Astrocyte (in vitro differentiated cells and primary cell): ENCODE results near the gene HSD17B14. TPM values are rescaled to one million over a fixed set of nuclear protein-coding genes. Genes with fewer than 3 reads are reported as not detected.

Experiments used
- DNase-seq: peaks from one replicate; pipeline ENCODE4 v3.0.0-alpha.2; 2010; ENCODE audit warnings: low read depth
- FAIRE-seq: peaks from 2 replicates; lab custom pipeline; 2011; peaks lifted over from hg19 to GRCh38; lab: Jason Lieb, UNC
- H2AFZ ChIP-seq: 2 replicates; pipeline ENCODE4 v1.6.0; 2012; ENCODE audit warnings: low read depth, low read length, inconsistent platforms
- H3K27ac ChIP-seq: 2 replicates; pipeline ENCODE4 v1.5.1; 2011; ENCODE audit warnings: low read depth, low read length, inconsistent platforms
- H3K27me3 ChIP-seq: 2 replicates; pipeline ENCODE4 v1.6.0; 2011; ENCODE audit warnings: low read length, inconsistent platforms; ENCODE audit not compliant: insufficient read depth
- H3K36me3 ChIP-seq: 2 replicates; pipeline ENCODE4 v1.5.1; 2011; ENCODE audit warnings: low read length, inconsistent platforms; ENCODE audit not compliant: insufficient read depth
- H3K4me1 ChIP-seq: 2 replicates; pipeline ENCODE4 v1.5.1; 2011; ENCODE audit warnings: low read length, inconsistent platforms; ENCODE audit not compliant: insufficient read depth
- H3K4me2 ChIP-seq: 2 replicates; pipeline ENCODE4 v1.6.0; 2012; ENCODE audit warnings: low read length, inconsistent platforms
- H3K4me3 ChIP-seq: 2 replicates; pipeline ENCODE4 v1.5.1; 2011; ENCODE audit warnings: low read depth, mild to moderate bottlenecking, low read length, inconsistent platforms; ENCODE audit not compliant: insufficient read depth
- H3K79me2 ChIP-seq: 2 replicates; pipeline ENCODE4 v1.6.0; 2012; ENCODE audit warnings: mild to moderate bottlenecking, low read length, inconsistent platforms; ENCODE audit not compliant: insufficient read depth
- H3K9ac ChIP-seq: 2 replicates; pipeline ENCODE4 v1.6.0; 2012; ENCODE audit warnings: mild to moderate bottlenecking, low read length, inconsistent platforms
- H3K9me3 ChIP-seq: 2 replicates; pipeline ENCODE4 v1.5.1; 2012; ENCODE audit warnings: low read depth, mild to moderate bottlenecking, low read length, inconsistent platforms; ENCODE audit not compliant: insufficient read depth
- H4K20me1 ChIP-seq: 2 replicates; pipeline ENCODE4 v1.6.0; 2012; ENCODE audit warnings: low read length, inconsistent platforms; ENCODE audit not compliant: insufficient read depth
- H3K27ac Mint-ChIP-seq: one replicate; pipeline ENCODE4 v1.8.0; 2021; ENCODE audit warnings: mild to moderate bottlenecking, mixed read lengths; ENCODE audit not compliant: unreplicated experiment
- H3K27me3 Mint-ChIP-seq: one replicate; pipeline ENCODE4 v1.8.0; 2021; ENCODE audit warnings: low read depth, mixed read lengths; ENCODE audit not compliant: unreplicated experiment
- H3K36me3 Mint-ChIP-seq: one replicate; pipeline ENCODE4 v1.8.0; 2021; ENCODE audit warnings: low read depth, mixed read lengths; ENCODE audit not compliant: unreplicated experiment
- H3K4me1 Mint-ChIP-seq: one replicate; pipeline ENCODE4 v1.8.0; 2021; ENCODE audit warnings: low read depth, mixed read lengths; ENCODE audit not compliant: unreplicated experiment
- H3K4me3 Mint-ChIP-seq: one replicate; pipeline ENCODE4 v1.8.0; 2021; ENCODE audit warnings: mild to moderate bottlenecking, moderate library complexity, mixed read lengths; ENCODE audit not compliant: unreplicated experiment
- H3K9me3 Mint-ChIP-seq: one replicate; pipeline ENCODE4 v1.8.0; 2021; ENCODE audit warnings: mild to moderate bottlenecking, mixed read lengths; ENCODE audit not compliant: unreplicated experiment
- EZH2 ChIP-seq: IDR thresholded peaks from 2 replicates; pipeline ENCODE4 v1.6.1; 2012; ENCODE audit warnings: mild to moderate bottlenecking, low read length, inconsistent platforms; ENCODE audit not compliant: insufficient read depth
- total RNA-seq: library from RNA; stranded (reverse); gene quantifications from 2 replicates; pipeline ENCODE4 v1.2.1, GENCODE V29; 2021
- TF ChIP-seq, protein P1 (sequence below): IDR thresholded peaks from 2 replicates; pipeline ENCODE4 v1.5.1; 2011; ENCODE audit warnings: low read depth, mild to moderate bottlenecking, inconsistent platforms, low read length, moderate library complexity; ENCODE audit not compliant: insufficient read depth

Gene HSD17B14
- total RNA-seq, 1 donor from 2014 or later = 9.7 TPM

DNA sequence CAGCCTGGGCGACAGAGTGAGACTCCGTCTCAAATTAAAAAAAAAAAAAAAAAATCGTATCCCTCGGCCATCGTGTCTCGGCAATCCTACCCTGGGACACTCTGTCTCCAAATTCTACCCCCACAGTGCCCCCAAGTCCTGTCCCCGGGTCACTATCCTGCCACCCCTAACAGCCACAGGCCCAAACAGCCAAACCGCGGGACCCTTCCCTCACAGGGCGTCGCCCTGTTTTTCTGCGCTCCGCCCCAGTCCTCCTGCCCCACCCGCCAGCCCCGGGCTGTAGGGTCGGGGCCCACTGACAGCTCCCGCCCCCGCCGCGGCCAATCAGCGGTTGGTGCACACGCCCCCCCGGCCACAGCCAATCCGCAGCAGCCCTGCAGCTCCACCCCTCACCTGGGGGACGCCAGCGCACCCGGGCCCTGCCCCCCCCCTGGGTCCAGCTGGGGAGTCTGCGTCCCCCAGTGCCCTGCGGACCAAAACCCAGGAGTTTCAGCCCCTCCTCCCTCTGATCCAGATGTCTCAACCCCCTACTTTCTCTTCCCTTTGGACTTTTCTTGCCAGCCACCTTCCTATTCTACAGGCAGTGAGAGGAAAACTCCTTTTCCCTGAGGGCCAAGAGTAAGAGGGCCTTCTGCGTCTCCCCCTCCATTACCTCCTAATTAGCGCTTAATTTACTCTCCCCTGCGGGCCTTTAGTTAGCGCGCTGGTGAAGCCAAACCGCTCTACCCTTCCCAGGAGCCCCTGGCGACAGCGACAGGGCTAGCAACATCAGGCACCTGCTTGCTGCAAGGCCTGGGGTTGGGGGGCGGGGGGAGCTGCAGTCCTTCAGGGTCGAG is 24.0 kb downstream of the HSD17B14 start:
- no peaks in the 10 kb centered on the region for H3K27me3 Mint-ChIP-seq

DNA sequence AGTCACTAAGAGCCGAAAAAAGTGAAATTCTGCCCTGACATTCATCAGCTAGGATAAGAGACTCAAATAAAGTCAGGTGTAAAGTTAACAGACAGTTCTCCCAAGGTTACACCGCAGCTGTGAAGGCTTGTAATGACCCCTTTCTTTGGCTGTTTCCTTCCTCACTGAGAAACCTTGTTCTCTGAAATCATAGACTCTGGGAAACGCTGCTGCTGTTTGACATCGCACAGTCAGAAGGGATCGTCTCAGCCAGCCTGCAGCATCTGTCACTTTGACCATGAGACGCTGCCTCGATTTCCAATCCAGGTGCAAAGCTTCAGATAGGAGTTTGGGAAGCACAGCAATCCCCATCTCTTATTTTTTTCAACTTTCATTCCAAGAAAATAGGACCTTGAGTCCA is 26.1 kb downstream of the HSD17B14 start:
- peaks cover 1% of the 10 kb centered on the region for H3K36me3 Mint-ChIP-seq

More for the DNA sequence above, 24.0 kb downstream of the HSD17B14 start:
- TF ChIP-seq, protein P1, sequence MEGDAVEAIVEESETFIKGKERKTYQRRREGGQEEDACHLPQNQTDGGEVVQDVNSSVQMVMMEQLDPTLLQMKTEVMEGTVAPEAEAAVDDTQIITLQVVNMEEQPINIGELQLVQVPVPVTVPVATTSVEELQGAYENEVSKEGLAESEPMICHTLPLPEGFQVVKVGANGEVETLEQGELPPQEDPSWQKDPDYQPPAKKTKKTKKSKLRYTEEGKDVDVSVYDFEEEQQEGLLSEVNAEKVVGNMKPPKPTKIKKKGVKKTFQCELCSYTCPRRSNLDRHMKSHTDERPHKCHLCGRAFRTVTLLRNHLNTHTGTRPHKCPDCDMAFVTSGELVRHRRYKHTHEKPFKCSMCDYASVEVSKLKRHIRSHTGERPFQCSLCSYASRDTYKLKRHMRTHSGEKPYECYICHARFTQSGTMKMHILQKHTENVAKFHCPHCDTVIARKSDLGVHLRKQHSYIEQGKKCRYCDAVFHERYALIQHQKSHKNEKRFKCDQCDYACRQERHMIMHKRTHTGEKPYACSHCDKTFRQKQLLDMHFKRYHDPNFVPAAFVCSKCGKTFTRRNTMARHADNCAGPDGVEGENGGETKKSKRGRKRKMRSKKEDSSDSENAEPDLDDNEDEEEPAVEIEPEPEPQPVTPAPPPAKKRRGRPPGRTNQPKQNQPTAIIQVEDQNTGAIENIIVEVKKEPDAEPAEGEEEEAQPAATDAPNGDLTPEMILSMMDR = no peak
- no peak for TF ChIP-seq EZH2
- Histone ChIP-seq H3K27me3 (no peaks in the 10 kb centered on the region), H2AFZ (peak overlapping the region; percentile 41), H3K4me3 (peak overlapping the region; percentile 41), H3K9me3 (no peaks in the 10 kb centered on the region), H3K27ac (no peak overlapping the region), H3K36me3 (no peaks in the 10 kb centered on the region), H3K4me1 (peaks cover 8% of the 10 kb centered on the region), H3K4me2 (peak overlapping the region; percentile 94), H3K9ac (no peak overlapping the region), H3K79me2 (no peaks in the 10 kb centered on the region), H4K20me1 (no peaks in the 10 kb centered on the region)
- peak overlapping the region; percentile 81 for H3K27ac Mint-ChIP-seq
- no peaks in the 10 kb centered on the region for H3K36me3 Mint-ChIP-seq
- H3K9me3 Mint-ChIP-seq = no peaks in the 10 kb centered on the region
- FAIRE-seq = no peak
- peak overlapping the region; percentile 86 for H3K4me3 Mint-ChIP-seq
- DNase-seq = peak; percentile 44
- H3K4me1 Mint-ChIP-seq = no peaks in the 10 kb centered on the region

More for the DNA sequence above, 26.1 kb downstream of the HSD17B14 start:
- Mint-ChIP-seq H3K27me3 (no peaks in the 10 kb centered on the region), H3K4me3 (peak overlapping the region; percentile 86), H3K4me1 (no peaks in the 10 kb centered on the region), H3K9me3 (no peaks in the 10 kb centered on the region), H3K27ac (peak overlapping the region; percentile 36)
- Histone ChIP-seq H3K4me1 (peaks cover 8% of the 10 kb centered on the region), H3K27ac (no peak overlapping the region), H3K4me2 (peak overlapping the region; percentile 94), H3K9ac (peak overlapping the region; percentile 79), H2AFZ (peak overlapping the region; percentile 80), H4K20me1 (no peaks in the 10 kb centered on the region), H3K27me3 (no peaks in the 10 kb centered on the region), H3K9me3 (no peaks in the 10 kb centered on the region), H3K4me3 (peak overlapping the region; percentile 64), H3K36me3 (no peaks in the 10 kb centered on the region), H3K79me2 (no peaks in the 10 kb centered on the region)
- no peak for TF ChIP-seq EZH2
- TF ChIP-seq, protein P1 = no peak
- no peak for DNase-seq
- FAIRE-seq = no peak
